ENCODE measurements around the gene YIPF2.
A peak's percentile ranks its signal among the peaks of the same experiment; 100 is the strongest.

YIPF2 gene

GRCh38 chr19:10876459-10877240, 51.8 kb downstream of the YIPF2 start:
- DNase-seq (ENCODE audit: low read depth in 2 of 2), result peak in 1 of 2 donors; percentile 5

- no peak for DNase-seq (ENCODE audit: low read depth in 2 of 2)
These were observed 54.4 kb downstream of the YIPF2 start for GRCh38 chr19:10874024-10874423.

GRCh38 chr19:10872546-10873107, 55.8 kb downstream of the YIPF2 start:
- no peak for DNase-seq (ENCODE audit: low read depth in 2 of 2)
